HG03439 (cell line): ENCODE results near the gene TCF25.
"Not testable (repeated sequence)": the region's sequence is repeated elsewhere in the genome, so short reads cannot be mapped to it uniquely, and the experiment has no call there.

ENCODE experiments used
- ATAC-seq: cut with Tn5 transposase; IDR thresholded peaks from one replicate; pipeline ENCODE4 v1.9.1; 2021; ENCODE audit warnings: mild to moderate bottlenecking, moderate library complexity; ENCODE audit not compliant: unreplicated experiment

TCF25 gene

DNA sequence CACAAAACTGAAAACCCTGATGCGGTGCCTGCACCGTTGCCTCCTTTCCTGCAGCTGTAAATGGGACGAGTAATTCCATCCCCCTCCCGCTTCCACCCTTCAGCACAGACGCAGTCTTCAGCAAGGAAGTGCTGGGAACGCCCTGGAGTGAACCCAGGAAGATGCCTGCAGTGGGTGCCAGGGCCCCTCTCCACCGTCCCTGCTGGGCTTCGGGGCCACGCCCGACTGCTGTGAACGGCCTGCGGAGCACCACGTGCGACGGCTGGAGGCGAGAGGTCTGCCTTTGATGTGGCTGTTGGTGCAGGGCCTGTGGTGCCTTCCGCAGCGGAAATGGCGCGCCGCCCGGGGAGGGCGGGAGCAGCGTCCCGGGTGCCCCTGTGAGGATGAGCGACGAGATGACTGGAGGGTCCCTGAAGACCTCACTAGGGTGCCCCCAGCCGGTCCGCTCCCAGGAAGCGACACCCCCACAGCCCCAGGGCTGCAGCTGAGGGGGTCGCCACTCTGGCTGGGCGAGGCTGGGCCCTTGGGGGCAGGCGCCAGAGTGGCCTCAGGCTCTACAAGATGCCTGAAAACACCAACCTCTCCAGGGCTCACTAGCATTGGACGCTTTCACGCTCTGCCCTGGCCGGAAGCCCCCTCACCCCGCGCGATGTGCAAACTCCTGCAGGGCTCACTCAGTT, 44.5 kb downstream of the TCF25 start:
- peak; percentile 60 for ATAC-seq

GRCh38 chr16:89918453-89919347, 45.3 kb downstream of the TCF25 start, which contains the start of gene MC1R:
MC1R (plus strand) TSS chr16:89918862; CDS start chr16:89919259, 397 bp downstream.
- no peak for ATAC-seq

- no peak for ATAC-seq
Measured at GRCh38 chr16:89919535-89920406, 46.4 kb downstream of the TCF25 start.

DNA sequence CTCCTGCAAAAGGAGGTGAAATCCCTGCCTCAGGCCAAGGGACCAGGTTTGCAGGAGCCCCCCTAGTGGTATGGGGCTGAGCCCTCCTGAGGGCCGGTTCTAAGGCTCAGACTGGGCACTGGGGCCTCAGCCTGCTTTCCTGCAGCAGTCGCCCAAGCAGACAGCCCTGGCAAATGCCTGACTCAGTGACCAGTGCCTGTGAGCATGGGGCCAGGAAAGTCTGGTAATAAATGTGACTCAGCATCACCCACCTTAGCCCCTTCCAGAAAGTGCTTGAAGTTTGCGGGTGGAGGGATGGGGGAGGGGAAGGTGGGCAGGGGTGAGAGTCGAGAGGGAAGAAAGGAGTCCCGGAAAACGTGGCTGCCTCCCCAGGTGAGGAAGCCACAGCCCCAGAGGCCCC, 47.3 kb downstream of the TCF25 start:
- no peak for ATAC-seq

GRCh38 chr16:89921131-89921701, 47.8 kb downstream of the TCF25 start:
- no peak for ATAC-seq

DNA sequence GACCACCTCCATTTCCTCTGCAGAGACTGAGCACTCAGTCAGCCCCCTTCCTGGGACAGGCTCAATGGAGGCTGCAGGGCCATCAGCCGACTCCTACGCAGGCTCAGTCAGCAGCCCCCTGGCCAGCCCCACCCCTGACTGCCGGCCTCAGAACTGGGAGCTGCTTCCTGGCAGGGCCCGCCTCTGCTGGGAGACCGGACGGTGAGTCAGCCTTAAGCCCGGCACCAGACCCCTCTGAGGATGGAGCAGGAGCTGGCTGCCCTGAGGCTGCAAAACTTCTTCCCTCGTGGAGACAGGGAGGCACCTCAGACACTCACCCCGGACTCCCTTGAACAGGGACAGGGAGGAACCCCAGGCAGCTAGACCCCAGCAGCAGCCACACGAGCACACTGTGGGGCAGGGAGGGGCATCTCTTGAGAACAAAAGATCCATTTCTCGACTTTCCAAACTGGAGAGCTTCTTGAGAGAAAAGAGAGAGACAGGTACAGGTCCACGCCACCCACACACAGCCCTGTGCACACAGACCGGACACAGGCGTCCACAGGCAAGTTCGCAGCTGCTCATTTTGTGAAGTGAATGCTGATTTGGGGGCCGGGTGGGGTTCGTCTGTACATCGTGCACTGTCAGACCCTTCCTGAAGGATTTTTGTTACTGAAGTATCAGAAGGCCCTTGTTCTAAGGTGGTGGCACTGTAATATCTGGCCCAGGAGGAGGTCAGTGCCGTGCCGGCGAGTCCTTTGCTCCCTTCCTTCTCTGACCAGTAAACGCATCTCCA, 48.5 kb downstream of the TCF25 start:
- ATAC-seq: no peak

- ATAC-seq: no peak
Measured at GRCh38 chr16:89922477-89922883, 49.1 kb downstream of the TCF25 start.

- ATAC-seq: no peak
Measured at GRCh38 chr16:89922884-89923639, 49.7 kb downstream of the TCF25 start, which contains the start of gene TUBB3. TUBB3 (plus strand) TSS chr16:89923342; CDS start chr16:89923402, 60 bp downstream.

- ATAC-seq: no peak
Measured at GRCh38 chr16:89923640-89924296, 50.4 kb downstream of the TCF25 start.

DNA sequence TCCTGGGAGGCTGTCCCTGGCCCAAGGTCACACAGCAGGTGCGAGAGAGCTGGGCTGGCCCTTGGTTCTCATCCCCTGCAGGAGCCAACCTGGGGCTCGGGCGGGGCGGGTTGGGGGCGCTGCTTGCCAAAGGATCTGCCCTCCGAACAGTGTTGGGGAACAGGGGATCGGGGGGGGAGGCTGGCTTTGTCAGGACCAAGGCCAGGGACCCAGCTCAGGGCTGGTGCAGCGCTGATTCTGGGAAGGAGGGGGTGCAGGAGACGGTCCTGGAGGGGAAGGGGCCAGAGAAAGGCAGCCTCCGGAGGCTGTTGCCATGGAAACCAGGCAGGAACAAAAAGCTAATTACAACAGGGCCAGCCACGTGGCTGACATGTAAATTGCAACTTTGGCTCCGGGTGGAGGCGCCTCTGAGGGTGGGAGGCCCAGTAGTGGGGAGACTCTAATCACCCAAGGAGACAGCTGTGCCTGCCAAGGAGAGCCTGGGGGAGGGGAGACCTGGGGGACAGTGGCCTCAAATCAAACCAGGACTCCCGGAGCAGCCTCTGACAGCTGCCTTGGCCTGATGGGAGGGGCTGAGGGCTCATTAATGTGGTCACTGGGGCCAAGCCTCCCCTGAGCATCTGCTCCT, 51.0 kb downstream of the TCF25 start:
- no peak for ATAC-seq

DNA sequence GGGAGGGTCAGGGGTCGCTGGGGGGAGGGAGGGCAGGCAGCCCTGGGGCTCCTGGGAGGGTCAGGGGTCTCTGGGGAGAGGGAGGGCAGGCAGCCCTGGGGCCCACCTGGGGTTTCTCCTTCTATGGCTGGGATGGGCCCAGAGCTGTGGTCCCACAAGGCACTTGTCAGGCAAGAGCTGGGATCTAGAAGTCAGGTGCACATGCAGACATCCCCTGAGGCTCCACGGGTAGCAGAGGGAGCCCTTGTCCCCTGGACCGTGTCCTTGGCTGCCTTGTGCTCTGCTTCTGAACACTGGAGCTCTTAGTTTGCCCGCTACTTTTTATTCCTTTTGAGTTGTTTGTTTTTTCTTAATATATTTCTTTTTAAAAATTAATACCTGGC, 51.5 kb downstream of the TCF25 start:
- no peak for ATAC-seq

DNA sequence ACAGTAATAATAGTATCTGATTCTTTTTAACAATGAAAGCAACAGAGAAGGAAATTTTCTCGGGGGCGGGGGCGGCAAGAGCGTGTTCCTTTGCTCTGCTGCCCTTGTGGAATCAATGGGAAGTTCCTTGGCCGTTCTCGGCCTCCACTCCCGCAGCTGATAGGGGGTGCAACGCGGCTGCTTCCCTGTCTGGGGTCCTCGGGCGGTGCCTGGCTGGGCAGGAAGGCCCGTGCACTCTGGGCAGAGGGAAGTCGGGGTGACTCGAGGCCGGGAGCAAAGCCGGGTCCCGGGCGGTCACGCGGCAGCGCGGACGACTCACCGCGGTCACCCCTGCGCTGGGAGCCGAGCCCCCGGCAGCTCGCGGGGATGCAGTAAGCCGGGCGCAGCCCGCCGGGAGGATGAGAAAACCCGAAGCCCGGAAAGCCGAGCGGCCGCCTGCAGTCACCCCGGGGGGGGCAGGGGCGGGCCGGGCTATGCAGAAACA, 52.2 kb downstream of the TCF25 start:
- no peak for ATAC-seq

DNA sequence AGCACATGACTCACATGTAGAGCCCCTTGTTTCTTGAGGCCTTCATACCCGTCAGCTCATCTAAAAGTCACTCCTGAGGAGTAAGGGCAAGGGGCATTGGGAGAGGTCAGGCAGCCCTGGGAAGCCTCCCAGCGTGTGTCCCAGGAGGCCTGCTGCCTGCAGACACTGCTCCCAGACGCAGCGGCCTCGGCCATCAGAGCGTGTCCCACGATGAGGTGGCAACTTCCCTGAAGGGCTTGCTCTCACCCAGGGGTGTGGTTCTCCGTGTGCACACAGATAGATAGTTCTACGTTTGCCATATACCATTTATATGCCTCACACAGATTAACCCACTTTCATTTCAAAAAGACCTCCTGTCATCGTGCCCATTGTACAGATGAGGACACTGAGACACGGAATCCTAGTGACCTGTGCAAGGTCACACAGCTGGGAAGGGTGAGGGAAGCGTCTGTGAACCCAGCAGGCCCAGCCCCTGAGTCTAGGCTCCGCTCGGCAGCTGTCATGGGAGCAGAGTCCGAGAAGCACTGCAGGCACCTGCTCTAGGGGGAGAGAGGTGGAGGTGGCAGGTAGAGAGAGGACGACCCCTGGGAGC, 58.0 kb downstream of the TCF25 start:
- ATAC-seq: no peak

DNA sequence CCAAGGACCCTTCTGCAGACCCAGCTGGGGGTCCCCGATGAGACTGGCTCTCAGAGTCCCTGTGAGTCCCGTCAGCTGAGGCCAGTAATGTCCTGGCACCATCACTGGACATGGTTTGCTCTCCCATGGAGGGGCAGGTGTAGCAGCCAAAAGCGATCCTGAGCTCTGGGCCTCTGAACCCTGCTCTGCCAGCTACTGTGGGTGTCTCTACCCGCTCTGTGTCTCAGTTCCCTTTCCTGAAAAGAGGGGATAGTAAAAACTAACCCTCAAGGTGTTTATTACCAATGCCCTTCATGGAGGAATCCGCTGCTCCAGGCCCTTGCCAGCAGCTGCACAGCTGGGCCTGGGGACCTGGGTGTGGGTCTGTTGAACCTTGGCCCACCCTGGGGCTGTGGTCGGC, 58.6 kb downstream of the TCF25 start:
- ATAC-seq: no peak

GRCh38 chr16:89934019-89934418, 60.6 kb downstream of the TCF25 start:
- ATAC-seq: not testable (repeated sequence)

DNA sequence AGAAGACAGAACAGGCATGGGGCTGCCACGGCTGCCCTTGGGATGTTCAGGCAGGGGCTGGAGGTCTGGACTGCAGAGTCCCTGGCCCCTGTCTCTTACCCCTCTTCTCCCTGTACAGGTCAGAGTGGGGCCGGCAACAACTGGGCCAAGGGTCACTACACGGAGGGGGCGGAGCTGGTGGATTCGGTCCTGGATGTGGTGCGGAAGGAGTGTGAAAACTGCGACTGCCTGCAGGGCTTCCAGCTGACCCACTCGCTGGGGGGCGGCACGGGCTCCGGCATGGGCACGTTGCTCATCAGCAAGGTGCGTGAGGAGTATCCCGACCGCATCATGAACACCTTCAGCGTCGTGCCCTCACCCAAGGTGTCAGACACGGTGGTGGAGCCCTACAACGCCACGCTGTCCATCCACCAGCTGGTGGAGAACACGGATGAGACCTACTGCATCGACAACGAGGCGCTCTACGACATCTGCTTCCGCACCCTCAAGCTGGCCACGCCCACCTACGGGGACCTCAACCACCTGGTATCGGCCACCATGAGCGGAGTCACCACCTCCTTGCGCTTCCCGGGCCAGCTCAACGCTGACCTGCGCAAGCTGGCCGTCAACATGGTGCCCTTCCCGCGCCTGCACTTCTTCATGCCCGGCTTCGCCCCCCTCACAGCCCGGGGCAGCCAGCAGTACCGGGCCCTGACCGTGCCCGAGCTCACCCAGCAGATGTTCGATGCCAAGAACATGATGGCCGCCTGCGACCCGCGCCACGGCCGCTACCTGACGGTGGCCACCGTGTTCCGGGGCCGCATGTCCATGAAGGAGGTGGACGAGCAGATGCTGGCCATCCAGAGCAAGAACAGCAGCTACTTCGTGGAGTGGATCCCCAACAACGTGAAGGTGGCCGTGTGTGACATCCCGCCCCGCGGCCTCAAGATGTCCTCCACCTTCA, 61.5 kb downstream of the TCF25 start:
- no peak for ATAC-seq

GRCh38 chr16:89935620-89936019, 62.2 kb downstream of the TCF25 start:
- not testable (repeated sequence) for ATAC-seq
